BJ (cell line): ENCODE results near the gene C1QTNF6. TPM values are rescaled to one million over a fixed set of nuclear protein-coding genes. Genes with fewer than 3 reads are reported as not detected.

Experiments used
- CTCF ChIA-PET: fragments of 350-600 bp; formaldehyde crosslinking; extraction: SDS; loops from one replicate; lab custom pipeline; 2021; ENCODE audit warnings: antibody characterized with exemption, inconsistent platforms; lab: Yijun Ruan, JAX
- POLR2A ChIA-PET: fragments of 300-600 bp; sonication (Branson Sonifier 250); formaldehyde crosslinking; extraction: SDS; loops from one replicate; lab custom pipeline; 2021; ENCODE audit warnings: antibody characterized with exemption; lab: Charles Lee
- DNase-seq: peaks from one replicate; pipeline ENCODE4 v3.0.0-alpha.2; 2011; ENCODE audit warnings: low read depth
- H3K27me3 ChIP-seq: 2 replicates; pipeline ENCODE4 v1.6.0; 2011; ENCODE audit warnings: low read length; ENCODE audit not compliant: control insufficient read depth, insufficient read depth
- H3K36me3 ChIP-seq: 2 replicates; pipeline ENCODE4 v1.5.1; 2011; ENCODE audit warnings: low read length; ENCODE audit not compliant: control insufficient read depth, insufficient read depth
- H3K4me3 ChIP-seq: 2 replicates; pipeline ENCODE4 v1.5.1; 2011; ENCODE audit warnings: low read depth, mild to moderate bottlenecking, control low read depth, low read length
- polyA plus RNA-seq: library from polyadenylated mRNA; depleted of rRNA; stranded (reverse); fragments of >200 nt; gene quantifications from 2 replicates; pipeline ENCODE4 v1.2.3, GENCODE V29; 2011
- TF ChIP-seq, protein P1 (sequence below): IDR thresholded peaks from 2 replicates; pipeline ENCODE4 v1.5.1; 2011; ENCODE audit warnings: low read depth, mild to moderate bottlenecking, control low read depth, inconsistent platforms, low read length, moderate library complexity; ENCODE audit not compliant: insufficient read depth

The C1QTNF6 gene
- polyA plus RNA-seq, 1 experiment: 19.3 TPM

DNA sequence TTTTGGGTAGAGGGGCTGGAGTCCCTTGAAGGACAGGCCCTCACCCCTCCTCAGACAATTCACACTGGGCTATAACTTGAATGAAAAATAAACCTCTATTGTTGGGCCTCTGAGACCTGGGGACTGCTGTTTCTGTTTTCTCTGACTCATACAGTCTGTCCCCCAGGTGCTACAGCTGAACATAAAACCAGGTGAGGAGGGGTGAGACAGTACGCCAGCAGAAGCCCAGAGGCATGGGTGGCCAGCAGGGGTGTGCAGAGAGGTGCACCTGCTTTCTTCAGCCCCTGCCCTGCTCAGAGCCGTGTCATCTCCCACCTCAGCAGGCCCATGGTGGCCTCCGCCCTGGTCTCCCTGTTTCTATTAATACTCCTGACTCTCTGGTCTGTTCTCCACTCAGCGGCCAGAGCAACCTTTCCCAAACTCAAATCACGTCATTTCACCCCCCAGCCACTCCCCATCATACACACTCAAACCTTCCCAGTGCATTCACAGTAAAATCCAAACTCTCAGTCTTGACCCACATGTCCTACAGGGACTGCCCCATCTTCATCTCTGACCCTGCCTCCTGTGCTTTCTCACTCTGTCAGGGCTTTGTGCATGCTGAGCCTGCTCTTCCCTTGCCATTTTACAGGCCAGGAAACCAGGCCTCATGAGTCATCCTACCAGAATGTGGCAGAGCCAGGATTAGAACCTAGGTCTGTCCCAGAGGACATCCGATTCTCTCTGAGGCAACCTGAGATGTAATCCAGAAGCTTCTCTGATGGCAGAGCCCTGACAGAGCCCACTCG lies 32.9 kb downstream of the C1QTNF6 start:
- Histone ChIP-seq H3K36me3 (no peaks in the 10 kb centered on the region), H3K27me3 (peaks cover 7% of the 10 kb centered on the region; the same call in 1 of the 2 replicates), H3K4me3 (no peak overlapping the region)
- no peak for DNase-seq
- TF ChIP-seq, protein P1, sequence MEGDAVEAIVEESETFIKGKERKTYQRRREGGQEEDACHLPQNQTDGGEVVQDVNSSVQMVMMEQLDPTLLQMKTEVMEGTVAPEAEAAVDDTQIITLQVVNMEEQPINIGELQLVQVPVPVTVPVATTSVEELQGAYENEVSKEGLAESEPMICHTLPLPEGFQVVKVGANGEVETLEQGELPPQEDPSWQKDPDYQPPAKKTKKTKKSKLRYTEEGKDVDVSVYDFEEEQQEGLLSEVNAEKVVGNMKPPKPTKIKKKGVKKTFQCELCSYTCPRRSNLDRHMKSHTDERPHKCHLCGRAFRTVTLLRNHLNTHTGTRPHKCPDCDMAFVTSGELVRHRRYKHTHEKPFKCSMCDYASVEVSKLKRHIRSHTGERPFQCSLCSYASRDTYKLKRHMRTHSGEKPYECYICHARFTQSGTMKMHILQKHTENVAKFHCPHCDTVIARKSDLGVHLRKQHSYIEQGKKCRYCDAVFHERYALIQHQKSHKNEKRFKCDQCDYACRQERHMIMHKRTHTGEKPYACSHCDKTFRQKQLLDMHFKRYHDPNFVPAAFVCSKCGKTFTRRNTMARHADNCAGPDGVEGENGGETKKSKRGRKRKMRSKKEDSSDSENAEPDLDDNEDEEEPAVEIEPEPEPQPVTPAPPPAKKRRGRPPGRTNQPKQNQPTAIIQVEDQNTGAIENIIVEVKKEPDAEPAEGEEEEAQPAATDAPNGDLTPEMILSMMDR: no peak
- POLR2A ChIA-PET: no interaction called here
- CTCF ChIA-PET: no interaction called here

- no peak overlapping the region for H3K4me3 ChIP-seq
- H3K27me3 ChIP-seq: peaks cover 5% of the 10 kb centered on the region; the same call in 1 of the 2 replicates
- no peak for DNase-seq
- TF ChIP-seq, protein P1: no peak
- CTCF ChIA-PET: interaction anchor here (0.7 kb wide), 1 partner anchor 46 kb away, joined by 3 read pairs; no protein-coding TSS in a partner anchor
- H3K36me3 ChIP-seq: no peaks in the 10 kb centered on the region
- POLR2A ChIA-PET: no interaction called here
Measured at GRCh38 chr22:37153901-37154300, 34.1 kb downstream of the C1QTNF6 start.

GRCh38 chr22:37151401-37151800 lies 36.6 kb downstream of the C1QTNF6 start:
- POLR2A ChIA-PET: no interaction called here
- TF ChIP-seq, protein P1: no peak
- peaks cover 4% of the 10 kb centered on the region; the same call in 1 of the 2 replicates for H3K27me3 ChIP-seq
- CTCF ChIA-PET: interaction anchor here (1.0 to 1.6 kb wide), 2 partner anchors 16 to 48 kb away, joined by 3 read pairs; no protein-coding TSS in a partner anchor
- no peak overlapping the region for H3K4me3 ChIP-seq
- DNase-seq: no peak
- no peaks in the 10 kb centered on the region for H3K36me3 ChIP-seq

DNA sequence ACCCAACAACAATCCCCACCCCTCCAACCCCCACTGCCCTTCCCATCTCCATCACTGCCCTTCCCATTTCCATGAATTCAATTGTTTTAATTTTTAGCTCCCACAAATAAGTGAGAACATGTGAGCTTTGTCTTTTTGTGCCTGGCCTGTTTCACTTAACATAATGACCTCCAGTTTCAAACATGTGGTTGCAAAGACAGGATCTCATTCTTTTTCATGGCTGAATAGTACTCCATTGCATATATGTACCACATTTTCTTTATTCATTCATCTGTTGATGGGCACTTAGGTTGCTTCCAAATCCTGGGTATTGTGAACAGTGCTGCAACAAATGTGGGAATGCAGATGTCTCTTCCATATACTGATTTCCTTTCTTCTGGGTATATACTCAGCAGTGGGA lies 37.3 kb downstream of the C1QTNF6 start:
- CTCF ChIA-PET: interaction anchor here (1.0 to 1.6 kb wide), 2 partner anchors 16 to 49 kb away, joined by 3 read pairs; no protein-coding TSS in a partner anchor
- DNase-seq: no peak
- POLR2A ChIA-PET: no interaction called here

More for the DNA sequence above, 37.3 kb downstream of the C1QTNF6 start:
- H3K36me3 ChIP-seq: no peaks in the 10 kb centered on the region
- TF ChIP-seq, protein P1: no peak
- H3K27me3 ChIP-seq: peaks cover 4% of the 10 kb centered on the region
- H3K4me3 ChIP-seq: no peak overlapping the region
